NCI-H82 treated with DMSO at 0.1 percent for 48 hours (cell line): ENCODE data around the gene TAF4.
"Not testable (repeated sequence)": the region's sequence is repeated elsewhere in the genome, so short reads cannot be mapped to it uniquely, and the experiment has no call there.

Source experiments
- DNase-seq: peaks from one replicate; lab custom pipeline; 2025; ENCODE audit not compliant: unreplicated experiment; lab: John Stamatoyannopoulos, UW

Gene TAF4

DNA sequence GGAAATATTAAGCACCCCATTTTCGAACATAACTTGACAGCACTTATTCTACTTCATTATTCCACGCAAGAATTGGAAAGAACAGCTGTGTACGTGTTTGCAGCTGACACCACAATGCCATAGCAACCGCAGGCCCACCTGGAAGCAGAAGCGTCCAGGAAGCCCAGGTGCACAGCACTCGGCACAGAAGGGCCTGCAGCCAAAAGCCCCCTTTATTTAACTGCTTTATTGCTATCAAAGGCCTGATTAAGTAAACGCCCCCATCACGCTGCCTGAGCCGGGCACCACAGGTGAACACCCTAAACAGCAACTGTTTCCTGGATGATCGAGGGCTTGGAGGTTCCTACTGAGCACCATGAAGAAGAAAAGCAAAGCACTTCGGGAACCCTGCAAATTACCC, 6.3 kb downstream of the TAF4 start:
- no peak for DNase-seq

DNA sequence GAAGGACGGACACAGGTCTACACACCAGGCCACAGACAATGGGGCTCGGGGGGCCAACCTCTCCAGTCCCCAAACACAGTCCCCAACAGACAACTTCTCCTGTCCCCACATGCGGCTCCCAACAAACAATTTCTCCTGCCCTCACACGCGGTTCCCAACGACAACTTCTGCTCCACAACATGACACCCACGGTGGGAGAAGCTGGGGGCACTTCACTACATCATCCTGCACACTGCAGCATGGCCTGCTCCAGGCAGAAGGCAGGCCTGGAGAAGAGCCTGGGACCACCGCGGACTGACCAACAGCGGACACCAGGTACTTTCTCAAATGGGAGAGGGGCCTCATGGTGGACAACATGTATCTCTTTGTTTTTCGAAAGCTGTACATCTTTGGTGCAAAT, 6.7 kb downstream of the TAF4 start:
- no peak for DNase-seq

DNA sequence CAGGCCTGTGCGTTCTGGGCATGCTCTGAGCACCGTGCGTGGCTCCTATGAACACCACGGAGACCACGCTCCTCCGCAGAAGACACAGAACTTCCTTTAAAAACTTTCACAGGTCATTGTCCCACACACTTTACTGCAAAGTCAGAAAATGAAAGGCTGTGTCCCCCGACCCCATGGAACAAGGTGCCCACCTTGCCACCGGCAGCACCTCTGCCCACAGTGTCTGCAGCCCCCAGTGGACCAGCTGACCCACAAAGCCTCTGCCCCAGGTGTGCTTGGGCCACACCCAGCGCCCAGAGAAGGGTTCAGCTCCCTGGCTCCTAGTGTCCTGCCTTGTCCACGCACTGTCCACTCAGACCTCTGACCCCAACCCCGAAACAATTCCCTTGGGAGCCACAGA, 8.7 kb downstream of the TAF4 start:
- DNase-seq, result no peak

DNA sequence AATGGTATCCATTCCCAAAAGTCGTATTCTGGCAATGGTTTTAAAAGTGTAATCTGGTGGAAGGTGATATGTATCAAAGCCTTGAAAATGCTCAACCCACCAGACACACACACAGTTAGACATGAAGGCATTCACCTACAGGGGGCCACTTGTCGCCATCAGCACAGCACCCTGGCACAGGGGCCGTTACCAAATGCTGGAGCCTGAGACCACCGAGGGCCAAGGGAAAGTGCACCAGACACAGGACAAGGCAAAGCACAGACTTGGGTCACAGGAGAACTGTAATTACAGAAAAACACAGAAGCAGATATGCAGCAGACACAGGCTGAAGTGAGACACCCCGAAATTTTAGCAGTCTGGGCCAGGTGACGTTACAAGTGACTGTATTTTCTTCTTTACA, 9.3 kb downstream of the TAF4 start:
- no peak for DNase-seq

DNA sequence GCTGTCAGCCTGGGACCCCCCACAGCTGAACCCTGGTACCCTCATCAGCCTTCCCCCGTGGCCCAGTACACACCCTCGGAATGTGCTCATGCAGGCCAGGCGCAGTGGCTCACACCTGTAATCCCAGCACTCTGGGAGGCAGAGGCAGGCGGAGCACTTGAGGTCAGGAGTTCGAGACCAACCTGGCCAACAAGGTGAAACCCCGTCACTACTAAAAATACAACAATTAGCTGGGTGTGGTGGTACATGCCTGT, 9.9 kb downstream of the TAF4 start:
- DNase-seq, result not testable (repeated sequence)

DNA sequence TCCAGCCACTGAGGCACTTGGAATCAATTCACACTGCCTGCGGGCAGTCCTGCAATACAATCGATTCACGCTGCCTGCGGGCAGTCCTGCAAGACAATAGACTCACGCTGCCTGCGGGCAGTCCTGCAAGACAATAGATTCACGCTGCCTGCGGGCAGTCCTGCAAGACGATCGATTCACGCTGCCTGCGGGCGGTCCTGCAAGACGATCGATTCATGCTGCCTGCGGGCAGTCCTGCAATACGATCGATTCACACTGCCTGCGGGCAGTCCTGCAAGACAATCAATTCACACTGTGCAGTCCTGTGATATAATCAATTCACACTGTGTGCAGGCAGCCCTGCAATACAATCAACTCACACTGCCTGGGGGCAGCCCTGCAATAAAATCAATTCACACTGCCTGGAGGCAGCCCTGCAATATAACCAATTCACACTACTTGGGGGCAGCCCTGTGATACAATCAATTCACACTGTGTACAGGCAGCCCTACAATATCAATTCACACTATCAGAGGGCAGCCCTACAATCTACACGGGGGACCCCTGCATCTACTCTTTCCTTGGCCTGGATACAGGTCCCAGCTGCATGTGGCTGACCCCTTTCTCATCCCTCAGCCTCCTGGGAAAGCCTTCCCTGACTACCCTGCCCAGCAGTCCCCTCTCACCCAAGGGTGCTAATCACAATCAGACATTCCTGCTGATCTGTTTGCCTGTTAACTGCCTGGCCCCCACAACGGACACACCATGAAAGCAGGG, 10.4 kb downstream of the TAF4 start:
- DNase-seq, result no peak

DNA sequence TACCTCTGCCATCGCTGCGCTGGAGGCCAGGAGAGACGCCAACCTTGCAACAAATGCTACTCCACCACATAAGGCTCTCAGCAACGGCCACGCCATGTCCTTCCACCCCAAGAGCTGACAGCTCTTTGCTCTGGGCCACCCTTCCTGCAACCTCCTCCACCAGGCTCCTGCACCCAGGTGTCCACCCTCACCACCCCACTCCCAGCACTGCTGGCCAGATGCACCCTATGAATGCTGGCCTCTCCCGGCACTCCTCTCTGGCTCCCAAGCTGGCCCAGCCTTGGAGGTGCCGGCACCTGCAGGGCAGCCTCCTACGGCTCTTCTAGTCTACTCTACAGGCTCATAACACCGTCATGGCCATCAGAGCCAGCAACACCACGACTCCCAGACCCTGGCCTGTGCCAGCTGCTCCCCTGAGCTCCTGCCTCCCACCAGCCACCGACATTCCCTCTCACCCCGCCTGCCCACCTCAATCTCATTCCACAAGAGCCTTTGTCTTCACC, 11.2 kb downstream of the TAF4 start:
- DNase-seq, result no peak

DNA sequence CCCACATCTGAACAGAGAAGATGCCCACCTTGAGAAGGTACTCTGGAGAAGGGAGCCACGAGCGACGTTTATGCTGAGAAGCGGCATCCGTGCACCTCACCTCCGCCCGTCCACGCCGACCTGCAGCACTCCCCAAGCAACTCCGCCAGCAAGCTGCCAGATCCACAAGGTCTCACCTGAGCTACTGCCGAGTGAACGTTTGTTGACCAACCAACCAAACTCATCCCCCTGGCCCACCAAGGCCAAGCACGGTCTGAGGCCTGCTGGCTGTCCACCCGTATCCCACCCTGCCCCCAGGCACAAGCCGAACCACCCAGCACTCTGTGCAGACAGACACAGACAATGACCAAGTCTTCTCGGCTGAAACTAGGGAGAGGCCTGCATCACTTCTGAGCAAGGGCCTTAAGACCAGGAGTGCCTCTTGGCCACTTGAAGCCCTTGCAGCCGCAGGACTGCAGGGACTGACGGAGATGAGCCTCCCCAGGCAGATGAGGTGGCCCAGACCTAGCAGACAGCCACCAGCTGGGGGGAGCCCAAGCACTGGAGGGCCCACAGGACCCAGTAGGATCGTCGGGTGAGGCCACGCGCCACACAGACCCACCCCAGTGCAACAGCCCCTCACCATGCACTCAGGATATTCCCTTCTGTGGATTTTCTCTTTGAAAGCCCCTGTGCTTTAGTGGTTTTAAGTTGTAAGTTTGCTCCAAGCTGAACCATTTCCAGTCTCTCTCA, 12.1 kb downstream of the TAF4 start:
- DNase-seq, result no peak

DNA sequence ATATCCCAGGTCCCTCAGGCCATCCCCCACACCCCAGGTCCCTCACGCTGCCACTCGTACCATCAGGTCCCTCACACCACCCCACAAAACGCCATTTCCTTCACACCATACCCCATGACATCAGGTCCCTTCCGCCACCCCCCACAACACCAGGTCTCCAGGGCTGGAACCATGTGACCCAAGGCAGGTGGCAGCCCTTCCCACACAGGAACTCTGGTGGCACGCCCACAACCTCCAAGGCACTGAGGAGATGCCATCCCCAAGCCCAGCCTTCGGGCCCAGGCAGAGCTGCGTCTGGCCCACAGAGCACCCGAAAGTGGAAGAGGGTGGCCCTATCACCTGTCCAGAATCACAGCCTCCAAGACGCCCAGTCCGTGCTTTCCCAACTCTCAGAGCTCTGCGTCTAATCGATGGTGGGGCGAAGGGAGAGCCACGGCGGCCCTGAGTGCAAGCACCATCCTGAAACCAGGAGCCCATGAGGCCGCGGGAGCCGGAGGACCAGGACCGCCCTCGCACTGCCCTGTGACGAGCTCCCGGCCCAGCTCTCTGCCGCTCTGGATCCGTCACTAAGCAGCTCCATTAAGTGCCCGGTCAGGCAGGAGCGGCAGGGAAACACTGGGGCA, 12.7 kb downstream of the TAF4 start:
- no peak for DNase-seq

DNA sequence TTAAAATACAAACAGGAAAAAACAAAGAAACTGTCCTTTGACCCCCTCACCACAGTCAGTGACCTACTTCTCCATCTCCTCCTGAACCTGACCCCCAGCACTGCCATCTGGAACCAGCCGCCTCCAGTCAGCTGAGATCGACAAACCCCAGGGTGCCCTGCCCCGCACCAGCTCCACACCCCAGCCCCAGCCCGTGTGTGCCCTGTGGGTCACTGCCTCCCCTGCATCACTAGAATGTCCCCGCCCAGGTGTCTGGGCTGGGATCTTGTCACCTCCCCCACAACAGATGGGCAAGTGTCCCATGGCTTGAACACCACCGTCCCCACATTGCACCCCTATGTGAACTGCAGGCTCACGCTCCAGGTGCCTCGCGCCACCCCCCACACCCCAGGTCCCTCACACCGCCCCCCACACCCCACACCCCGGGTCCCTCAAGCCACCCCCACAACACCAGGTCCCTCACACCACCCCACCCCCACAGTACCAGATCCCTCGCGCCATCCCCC, 13.3 kb downstream of the TAF4 start:
- no peak for DNase-seq

DNA sequence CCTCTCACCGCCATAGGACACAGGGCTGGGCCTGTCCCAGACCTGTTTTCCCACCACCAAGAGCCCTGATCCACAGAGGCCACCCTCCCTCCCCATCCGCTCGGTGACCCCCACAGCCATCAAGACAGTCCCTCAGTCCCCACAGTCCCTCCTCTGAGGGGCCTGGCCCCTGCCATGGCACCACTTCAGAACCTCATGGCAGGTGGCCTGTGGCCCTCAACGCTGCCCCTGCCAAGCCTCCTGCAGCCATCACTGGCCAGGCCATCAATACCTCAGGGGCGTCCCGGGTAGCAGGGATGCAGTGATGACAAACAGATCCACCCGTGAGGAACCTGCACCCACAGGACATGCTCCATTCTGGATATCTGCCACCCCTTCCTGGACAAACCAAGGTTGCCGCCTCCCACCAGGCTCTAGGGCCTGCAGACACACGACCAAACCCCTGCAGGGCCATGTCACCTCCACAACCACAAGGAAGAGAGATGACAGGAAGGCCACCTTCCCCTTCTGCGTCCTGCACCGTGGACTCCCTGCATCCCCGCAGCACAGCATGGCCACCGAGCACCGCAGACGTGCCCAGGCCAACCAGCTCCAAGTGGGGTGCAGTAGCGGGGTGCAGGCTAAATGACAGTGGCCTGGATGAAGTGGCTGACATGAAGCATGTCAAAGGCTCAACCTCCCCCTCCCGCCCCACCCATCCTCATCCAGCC, 14.0 kb downstream of the TAF4 start:
- no peak for DNase-seq

DNA sequence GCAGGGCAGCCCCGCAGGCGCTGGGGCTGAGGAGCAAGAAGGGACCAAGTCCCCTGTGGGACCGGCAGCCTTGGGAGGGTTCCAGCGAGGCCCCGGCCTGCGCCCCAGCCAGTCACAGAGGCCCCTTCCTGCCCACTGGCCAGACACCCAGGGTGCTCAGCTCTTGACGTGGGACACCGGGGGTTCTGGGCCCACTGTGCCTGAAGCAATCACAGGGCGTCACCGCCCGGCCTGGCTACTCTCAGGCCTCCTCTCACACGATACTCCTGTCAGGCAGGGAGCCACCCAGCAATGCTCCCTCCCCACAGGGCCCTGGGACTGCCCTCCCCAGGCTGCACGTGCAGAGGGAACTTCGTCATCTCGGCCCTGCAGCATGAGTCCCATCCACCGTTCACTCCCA, 14.5 kb downstream of the TAF4 start:
- no peak for DNase-seq

DNA sequence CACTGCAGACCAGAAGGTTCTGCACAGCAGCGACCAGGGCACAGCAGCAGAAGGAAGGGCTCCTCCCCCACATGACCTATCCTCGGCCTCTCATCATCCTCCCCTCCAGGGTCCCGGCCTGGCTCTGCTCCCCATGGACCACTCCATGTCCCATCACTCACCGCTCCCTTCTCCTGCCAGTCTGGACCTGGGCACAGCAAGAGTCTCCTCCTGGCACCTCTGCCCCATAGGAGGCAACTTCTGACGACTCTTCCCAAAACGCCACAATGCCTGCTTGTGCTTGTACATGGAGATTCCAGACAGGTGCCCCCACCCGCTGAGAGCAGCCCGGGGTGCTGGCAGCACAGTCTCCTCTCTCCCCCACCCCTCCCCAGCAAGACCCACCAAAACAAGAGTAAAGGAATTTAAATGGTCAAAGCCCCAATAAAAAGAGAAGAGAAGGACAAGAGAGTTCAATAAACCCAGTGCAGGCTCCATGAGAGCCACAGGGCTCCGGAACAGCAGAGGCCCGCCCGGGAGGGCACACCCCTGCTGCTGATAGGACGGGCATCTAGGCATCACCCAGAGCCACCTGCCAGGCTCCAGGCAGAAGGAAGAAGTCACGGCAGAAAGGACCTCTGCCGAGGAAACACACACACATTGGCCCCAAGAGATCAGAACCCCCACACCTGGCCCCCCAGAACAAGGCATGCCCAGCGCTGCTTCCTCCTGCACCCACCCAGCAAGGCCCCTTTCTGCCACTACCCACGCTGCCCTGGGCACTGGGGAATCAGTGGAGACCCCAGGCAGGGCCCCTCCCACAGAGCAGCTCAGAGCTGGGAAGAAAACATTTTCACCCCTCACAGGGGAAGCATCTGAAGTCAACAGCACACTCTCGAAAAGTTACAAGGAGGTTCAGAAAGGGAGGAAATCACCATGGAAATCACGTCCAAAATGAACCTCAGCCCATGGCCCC, 15.2 kb downstream of the TAF4 start:
- DNase-seq, result no peak

DNA sequence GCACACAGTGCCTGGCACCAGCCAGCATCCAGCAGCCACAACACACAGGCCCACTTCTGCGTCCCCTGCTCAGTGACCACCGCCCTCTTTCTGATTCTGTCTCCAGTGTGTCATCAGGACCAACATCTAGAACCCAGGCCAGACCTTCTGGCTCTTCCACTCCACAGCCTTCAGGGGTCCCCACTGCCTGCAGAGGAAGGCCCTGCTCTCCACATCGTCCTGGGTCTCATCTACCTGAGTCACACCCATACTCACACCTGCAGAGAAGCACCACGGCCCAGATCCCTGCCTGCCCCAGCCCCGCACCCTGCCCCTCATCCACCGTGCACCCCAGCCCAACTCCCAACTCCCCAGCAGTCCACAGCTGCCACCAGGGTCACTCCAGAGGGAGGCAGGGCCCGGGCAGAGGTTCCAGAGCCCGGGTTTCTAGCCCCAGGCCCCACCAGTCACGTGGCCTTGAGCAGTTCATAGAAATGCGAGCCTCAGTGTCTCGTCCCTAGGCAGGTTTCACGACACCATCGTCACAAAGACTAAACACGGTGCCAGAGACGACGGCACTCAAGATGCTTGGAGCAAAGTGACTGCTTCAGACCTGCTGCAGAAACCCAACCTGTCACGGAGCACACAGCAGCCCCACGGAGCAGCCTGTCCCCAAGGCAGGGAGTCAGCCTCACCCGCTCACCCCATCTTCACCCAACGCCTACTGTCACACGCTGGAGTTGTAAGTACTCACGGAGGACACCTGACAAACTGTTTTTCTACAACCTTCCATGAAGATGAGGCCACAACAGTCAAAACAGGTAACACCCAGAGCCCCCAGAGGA, 16.1 kb downstream of the TAF4 start:
- DNase-seq, result no peak

DNA sequence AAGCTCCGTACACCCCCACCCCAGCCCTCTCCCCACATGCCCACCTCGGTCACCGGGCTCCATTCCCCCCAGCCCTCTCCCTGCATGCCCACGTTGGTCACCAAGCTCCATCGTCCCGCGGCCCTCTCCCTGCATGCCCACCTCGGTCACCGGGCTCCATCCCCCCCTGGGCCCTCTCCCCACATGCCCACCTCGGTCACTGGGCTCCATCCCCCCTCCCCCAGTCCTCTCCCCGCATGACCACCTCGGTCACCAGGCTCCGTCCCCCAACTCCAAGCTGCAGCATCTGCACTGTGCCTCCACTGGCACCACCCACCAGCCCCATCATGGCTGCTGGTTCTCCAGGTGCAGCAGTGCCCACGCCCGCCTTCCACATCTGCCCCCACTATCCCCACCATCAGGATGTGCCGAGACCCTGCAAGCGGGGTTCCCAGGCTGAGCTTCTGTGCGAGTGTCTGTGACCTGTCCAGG, 16.8 kb downstream of the TAF4 start:
- DNase-seq, result no peak

DNA sequence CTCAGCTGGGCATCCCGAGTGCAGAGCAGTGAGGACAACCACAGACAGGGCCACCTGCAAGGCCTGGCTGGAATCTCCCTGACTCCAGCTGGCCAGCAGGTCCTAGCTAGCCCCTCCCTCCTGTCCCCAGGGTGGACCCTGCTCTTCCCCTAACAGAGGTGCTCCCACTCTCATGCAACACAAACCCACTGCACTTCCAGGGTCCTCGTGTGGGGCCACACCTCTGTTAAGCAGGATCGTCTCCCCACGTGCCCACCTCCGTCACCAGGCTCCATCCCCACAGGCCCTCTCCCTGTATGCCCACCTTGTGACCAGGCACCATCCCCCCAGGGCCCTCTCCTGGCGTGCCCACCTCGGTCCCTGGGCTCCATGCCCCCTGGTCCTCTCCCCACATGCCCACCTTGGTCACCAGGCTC, 17.3 kb downstream of the TAF4 start:
- no peak for DNase-seq

DNA sequence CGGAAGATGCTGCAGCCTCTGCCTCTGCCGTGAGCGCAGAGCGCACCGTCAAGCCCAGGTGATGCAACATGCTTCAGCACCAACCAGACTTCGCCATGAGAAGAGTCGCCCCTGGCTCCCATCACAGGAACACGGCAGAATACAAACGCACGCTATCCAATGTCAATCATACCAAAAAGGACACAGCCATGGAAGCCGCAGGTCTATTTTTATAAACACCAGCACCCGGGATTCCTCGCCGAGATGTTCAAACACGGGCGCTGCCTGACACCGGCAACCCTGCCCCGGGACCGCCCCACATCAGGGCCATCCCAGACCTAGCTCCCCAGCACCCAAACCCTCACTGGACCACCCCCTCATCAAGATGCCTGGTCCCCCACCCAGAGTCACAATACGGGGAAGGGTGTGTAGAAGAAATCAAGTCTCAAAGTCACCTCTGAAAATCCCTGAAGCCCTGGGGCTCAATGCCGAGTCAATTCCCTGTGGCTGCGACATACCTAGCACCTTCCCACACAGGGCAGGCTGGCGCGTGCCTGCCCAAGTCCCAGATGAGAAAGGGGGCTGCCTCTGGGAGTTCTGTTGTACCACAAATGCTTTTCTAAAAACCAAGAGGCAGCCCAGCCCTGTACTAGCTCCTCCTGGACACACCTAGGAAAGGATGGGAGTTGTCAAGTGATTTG, 17.9 kb downstream of the TAF4 start:
- no peak for DNase-seq

DNA sequence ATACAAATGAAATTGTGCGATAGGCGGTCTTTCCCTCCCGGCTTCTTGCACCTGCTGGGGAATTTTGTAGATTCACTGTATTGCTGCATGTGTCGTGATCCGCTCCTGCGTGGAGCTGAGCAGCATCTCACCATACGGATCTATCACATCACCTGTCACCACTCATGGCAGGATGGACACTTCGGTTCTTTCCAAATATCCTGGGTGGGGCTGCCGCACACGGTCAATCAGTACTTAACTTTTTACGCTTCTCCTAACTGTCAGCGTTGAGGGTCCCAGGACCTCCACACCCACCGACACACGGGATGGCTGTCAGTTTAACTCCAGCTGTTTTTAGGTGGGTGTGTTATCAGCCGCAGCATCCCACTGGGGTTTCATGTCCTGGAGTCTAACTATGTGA, 19.2 kb downstream of the TAF4 start:
- DNase-seq, result no peak
